HUDEP-2 (cell line): ENCODE results near the gene UBE2M.
A peak's percentile ranks its signal among the peaks of the same experiment; 100 is the strongest.
"Not testable (repeated sequence)": the region's sequence is repeated elsewhere in the genome, so short reads cannot be mapped to it uniquely, and the experiment has no call there.

ENCODE experiments used
- DNase-seq, 76 experiments: peaks; one replicate each; lab custom pipeline; 2025; ENCODE audit not compliant: unreplicated experiment in 76 of 76; lab: John Stamatoyannopoulos, UW

UBE2M gene

DNA sequence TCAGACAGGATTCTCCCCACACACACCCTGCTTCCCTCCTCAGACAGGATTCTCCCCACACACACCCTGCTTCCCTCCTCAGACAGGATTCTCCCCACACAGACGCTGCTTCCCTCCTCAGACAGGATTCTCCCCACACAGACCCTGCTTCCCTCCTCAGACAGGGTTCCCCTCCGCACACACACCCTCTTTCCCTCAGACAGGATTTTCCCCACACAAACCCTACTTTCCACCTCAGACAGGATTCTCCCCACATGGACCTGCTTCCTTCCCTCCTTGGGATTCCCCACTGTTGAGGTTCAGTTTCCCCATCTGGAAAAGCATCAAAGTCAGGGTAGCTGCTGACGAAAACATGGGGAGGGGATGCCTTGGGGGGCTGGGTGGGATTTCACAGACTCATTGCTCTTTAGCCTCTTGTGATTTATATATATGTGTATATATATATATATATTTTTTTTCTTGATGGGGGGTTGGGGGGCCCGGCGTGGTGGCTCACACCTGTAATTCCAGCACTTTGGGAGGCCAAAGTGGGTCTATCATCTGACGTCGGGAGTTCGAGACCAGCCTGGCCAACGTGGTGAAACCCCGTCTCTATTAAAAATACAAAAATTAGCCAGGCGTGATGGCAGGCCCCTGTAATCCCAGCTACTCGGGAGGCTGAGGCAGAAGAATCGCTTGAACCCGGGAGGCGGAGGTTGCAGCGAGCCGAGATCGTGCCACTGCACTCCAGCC lies 15.6 kb downstream of the UBE2M start:
- not testable (repeated sequence) for DNase-seq

DNA sequence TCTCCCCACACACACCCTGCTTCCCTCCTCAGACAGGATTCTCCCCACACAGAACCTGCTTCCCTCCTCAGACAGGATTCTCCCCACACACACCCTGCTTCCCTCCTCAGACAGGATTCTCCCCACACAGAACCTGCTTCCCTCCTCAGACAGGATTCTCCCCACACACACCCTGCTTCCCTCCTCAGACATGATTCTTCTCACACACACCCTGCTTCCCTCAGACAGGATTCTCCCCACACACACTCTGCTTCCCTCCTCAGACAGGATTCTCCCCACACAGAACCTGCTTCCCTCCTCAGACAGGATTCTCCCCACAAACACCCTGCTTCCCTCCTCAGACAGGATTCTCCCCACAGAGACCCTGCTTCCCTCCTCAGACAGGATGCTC lies 19.2 kb downstream of the UBE2M start:
- DNase-seq: not testable (repeated sequence)

DNA sequence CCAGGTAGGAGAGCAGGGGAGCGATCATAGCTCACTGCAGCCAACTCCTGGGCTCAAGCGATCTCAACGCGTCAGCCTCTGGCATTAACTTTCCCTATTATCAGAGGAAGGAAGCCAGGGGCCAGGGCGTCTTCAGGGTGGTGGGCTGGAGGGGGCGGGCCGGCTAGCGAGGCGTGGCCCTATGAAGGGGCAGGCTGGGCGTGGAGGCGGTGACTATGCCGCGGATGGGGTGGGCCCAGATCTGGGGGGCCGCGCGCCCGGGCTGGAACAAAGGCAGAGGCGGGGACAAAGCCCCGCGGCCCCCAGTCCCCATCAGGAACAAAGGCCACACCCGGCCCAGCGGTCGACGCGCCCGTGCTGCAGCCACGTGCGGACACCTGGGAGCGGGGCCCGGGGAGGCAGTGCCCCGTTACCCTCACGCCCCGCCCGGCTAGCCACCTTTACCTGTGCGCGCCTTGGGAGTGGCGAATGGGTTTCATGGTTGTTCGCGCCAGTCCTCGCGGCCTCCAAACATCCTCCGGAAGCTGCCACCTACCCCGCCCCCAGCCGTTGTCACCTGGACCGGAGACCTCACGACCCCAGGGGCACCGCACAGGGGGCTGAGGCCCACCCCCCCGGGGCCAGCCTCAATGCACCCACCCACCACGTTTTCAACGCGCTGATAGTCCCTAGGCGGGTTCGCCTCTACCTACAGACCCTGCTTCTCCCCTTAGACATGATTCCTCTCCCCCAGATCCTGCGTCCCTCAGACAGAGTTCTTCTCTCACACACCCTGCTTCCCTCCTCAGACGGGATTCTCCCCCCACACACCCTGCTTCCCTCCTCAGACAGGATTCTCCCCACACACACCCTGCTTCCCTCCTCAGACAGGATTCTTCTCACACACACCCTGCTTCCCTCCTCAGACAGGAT lies 19.9 kb downstream of the UBE2M start:
- peak in 3 of 76 experiments; percentile 8 to 24 (median 8) for DNase-seq

DNA sequence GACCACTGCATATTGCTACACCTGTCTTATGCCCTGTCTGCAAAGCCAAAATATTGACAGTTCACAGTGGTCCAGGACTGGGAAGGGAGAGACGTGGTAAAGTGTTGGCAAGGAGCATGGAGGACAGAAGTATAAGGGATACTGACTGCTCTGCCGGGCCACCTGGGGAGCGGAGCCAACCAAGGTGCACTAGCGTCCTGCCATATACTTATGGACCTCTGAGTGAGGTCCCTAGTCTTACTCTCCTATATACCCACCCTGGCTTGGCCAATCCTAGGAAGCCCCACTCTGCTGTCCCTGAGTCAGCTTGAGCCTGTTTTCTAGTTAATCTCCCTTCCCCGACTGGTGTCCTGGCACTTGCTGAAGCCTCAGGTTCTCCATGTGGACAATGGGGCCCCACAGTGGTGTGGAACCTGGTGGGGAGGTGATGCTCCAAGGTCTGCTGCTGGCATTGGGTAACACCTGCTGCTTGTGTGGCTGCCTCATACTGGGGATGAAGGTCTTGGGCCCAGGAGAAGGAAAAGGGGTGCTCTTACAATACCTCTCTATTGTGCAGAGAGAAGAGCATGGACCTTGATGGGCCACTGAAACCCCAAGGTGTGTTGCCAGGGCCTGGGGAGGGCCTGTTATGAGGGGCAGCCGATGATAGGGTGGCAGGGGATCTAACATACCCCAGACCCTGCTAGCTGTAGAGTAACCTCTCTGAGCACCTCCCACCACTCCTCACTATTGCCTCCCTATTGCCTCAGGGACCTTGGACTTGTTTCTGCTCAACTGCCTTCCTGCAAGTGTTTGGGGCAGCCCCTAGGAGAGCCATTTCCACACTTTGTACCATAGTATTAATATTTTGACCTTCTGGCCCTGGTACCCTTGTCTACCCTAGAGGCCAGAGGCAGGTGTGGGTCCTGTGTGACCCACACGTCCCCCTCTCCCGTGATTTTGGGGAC lies 21.3 kb downstream of the UBE2M start:
- DNase-seq: no peak

DNA sequence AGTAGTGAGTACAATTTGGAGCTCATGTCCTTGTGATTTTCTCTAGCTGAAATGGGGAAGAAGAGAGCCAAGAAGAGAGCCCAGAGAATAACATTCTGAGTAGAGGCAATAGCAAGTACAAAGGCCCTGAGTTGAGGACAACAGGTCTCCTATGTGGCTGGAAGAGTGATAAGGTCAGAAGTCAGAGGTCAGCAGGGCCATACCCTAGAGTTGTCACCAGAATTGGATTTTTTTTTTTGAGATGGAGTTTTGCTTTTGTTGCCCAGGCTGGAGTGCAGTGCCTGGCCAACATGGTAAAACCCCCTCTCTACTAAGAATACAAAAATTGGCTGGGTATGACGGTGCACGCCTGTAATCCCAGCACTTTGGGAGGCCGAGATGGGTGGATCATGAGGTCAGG lies 22.6 kb downstream of the UBE2M start:
- no peak for DNase-seq

DNA sequence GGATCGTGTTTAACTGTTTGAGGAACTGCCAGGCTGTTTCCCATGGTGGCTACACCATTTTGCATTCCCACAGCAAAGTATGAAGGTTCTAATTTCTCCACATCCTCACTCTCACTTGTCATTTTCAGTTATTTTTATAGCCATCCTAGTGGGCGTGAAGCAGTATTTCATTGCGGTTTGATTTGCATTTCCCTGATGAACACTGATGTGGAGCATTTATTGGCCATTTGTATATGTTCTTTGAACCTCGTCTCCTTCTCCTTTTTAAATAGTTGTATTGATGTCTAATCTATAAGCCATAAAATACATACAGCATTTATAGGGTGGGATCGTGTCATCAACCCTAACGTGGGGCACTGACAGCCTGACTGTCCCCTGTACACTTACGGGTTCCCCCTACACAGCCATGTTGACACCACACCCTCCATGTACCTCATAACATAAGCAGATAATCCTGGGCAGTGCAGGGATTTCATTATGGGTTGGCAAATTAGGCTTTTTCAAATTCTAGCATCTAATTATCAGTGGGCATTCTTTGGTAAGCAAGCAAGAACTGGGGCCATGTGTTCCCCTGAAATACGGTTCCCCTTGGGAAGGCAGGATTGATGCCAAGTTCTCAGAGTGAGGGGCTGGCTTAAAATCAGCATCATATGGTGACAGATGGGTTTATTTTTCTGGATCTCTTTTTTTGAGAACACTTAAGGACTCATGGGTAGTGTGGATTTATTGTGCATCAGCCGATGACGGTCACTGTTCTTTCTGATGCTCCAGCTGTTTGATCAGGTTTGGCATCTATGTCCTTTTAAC lies 27.2 kb downstream of the UBE2M start:
- no peak for DNase-seq

- no peak for DNase-seq
Observed at GRCh38 chr19:58529405-58529804, 29.0 kb downstream of the UBE2M start.

DNA sequence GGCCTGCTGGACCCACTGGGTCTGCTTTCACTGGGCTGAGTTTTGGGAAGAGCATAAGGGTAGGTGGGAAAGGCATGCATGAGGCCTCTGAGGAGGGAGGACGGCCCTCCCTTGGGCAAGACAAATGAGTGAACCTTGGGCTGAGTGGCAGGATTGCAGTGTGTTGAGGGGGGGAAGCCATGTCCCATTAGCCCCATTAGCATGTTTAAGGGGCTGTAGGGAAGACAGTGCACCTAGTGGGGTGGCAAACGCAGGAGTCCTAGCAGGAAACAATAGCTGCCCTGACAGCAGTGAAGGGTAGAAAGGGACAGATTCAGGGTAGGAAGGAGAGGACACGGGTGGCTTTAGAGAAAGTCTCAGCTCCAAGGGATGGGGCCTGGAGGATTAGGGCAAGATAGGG lies 35.7 kb downstream of the UBE2M start:
- no peak for DNase-seq

DNA sequence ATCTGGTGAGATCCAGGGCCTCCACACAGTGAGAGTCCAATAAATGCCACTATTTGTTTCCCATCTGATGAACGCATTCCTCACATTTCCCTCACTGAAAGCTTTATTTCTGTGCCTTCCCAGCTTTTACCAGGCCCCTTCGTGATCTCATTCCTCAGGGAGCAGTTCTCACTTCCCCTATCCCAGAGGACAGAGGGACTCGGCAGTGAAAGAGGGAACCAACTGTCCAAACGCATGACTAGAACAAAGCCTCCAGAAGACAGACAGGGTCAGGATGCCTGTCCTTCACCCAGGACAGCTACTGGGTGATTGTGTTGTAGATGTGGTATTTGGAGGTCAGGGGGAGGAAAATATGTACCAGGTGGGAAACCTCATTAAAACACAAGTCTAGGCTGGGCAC lies 36.8 kb downstream of the UBE2M start:
- DNase-seq: no peak

- no peak for DNase-seq
Observed at GRCh38 chr19:58520257-58520599, 38.2 kb downstream of the UBE2M start.

DNA sequence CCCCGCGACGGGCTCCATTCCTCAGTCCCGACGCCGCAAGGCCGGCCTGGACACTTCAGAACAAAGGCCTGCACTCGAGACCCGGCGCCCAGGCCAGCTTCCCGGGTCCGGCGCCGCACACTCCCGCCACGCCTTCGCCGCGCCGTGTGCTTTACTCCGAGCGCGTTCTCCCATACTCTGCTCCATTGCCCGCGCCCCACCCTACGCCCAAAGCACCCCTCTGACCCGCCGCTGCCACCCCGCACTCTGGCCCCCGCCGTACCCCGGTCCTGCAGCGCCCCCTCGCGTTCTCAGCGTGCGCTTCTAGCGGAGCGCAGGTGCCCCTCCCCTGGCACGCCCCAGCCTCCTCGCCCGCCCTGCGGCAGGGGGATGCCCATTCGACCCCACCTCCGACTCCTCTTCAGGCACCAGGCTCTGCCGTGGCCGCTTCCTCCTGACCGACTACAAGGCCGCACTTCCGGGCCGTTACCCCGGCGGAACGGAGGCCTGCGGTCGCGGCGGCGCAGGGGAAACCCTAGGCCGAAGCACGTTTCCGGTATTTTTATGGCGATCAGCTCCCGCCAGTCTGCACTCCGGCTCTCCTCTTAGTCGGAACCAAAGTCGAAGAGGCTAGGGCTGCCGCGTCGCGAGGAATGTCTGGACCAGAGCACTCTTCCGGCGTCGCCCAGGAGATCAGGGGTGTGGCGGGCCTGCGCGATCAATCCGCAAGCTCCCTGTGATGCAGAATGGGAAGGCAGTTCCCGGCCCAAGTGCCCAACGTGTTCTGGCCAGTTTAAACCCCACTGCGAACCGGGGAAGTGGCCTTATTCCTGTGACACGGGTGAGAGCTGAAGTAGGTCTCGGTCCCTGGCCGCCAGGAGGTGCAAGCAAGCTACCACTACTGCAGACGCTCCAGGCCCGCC lies 38.8 kb downstream of the UBE2M start, which contains the start of gene ZBTB45:
Gene ZBTB45, minus strand, starts transcription at position 456 of the 902 bp plus-strand sequence. CDS start 2,137 bp downstream, outside the sequence.
- peak; percentile 80 to 99 (median 95) for DNase-seq

- peak in 61 of 76 experiments; percentile 5 to 97 (median 62) for DNase-seq
Observed at GRCh38 chr19:58519087-58519354, 39.4 kb downstream of the UBE2M start.

- peak in 66 of 76 experiments; percentile 10 to 82 (median 64) for DNase-seq
Observed at GRCh38 chr19:58518256-58519086, 39.9 kb downstream of the UBE2M start.

DNA sequence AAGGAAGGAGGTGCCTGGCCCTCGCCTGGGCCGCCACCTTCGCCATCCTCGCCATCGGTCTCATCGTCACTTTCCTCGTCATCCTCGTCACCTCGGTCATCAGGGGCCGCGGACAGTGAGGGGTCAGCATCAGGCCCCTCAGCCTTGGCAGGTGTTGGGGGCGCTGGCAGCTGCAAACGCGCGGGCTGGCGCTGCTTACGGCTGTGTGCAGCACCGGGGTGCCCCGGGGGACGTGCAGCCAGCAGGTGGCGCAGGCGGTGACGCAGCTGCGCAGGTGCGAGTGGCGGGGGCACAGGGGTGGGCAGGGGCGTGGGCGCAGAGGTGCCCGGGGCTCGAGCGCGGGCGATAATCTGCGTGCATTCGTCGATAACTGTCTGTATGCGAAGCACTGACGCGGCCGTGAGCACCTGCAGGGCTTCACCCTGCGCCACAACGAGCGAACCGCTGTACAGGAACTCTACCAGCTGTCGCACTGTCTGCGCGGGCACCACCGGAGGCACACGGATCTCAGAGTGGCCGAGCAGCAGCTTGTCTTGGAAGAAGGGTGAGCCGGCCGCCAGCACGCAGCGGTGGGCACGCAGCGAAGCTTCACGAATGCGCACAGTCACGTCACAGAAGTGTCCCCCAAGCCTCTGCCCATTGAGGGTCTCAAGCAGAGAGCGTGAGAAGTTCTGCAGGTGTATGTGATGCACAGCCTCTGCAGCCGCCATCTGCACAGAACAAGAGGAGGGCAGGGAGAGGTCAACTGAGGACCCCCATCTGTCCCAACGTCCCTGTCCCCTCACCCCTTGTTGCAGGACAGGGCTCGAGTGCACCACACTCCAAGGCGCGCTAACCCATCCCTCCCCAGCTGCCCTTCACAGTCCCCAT lies 41.2 kb downstream of the UBE2M start:
- DNase-seq: no peak

GRCh38 chr19:58516246-58516836 lies 42.1 kb downstream of the UBE2M start:
- no peak for DNase-seq

DNA sequence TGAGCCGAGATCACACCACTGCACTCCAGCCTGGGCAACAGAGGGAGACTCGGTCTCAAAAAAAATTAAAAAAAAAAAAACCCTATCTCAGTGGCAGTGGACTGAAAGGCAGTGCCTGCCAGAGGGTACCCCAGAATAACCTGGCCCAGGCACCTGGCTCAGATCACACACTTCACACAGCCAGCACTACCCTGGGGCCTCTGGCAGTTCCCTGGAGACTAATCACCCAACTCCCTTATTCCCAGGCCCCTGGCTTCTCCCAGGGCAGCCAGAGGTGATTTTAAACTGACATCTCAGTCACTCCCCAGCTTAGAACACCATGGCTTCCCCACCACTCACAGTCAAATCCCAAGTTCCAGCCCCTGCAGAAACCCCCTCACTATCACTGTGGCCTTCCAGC lies 43.2 kb downstream of the UBE2M start:
- no peak for DNase-seq

GRCh38 chr19:58514564-58515022 lies 43.8 kb downstream of the UBE2M start:
- DNase-seq: peak in 2 of 76 experiments; percentile 4 to 34
